Measurements from ENCODE around the gene B3GNT7. TPM values are rescaled to one million over a fixed set of nuclear protein-coding genes. Genes with fewer than 3 reads are reported as not detected.

The B3GNT7 gene
- polyA plus RNA-seq, 1 donor (not counting 4 experiments of a cell fraction or from before 2014, with no cell fraction given) = not detected

DNA sequence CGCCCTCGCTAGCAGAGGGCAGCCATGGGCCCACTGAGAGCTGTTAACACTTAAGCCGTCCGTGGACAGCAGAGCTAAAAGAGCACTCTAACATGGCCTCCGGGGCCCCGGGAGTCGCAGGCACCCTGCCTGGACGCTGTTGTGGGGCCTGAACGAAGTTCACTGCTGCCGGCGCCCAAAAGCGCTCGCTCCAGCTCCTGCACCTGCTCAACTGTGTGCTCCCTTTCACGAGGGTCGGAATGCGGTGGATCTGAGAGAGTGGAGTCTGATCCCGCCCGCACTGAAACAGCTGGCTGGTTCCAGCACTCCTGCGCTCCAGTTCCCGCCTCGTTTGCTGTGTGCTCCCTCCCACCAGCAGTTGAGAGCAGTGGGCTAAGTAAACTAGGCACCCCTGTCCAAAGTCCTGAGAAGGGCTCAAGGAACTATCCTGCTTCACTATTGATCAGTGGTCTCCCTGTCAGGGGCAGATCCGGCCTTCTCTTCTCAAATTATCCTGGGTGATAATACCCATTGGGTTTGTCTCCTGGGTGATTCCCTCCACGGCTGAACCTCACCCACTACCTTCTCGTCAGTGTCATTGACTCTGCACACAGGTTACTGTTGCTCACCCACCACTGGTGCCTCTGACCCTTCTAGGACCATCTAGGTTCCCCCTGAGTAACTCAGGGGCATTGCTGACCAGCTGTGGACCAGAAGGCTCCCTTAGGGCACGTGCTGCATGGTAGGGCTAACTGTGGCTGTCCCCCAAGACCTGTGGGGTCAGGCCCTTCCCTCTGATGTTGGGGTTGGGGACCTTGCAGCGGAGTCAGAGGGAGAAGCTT is 23.5 kb downstream of the B3GNT7 start:
- Histone ChIP-seq H3K9me3 (ENCODE audit: control insufficient read depth, low read depth, low read length) (no peaks in the 10 kb centered on the region), H3K9me1 (ENCODE audit: control insufficient read depth, extremely low read depth, insufficient read depth, low read length) (no peaks in the 10 kb centered on the region), H3K27ac (ENCODE audit: control insufficient read depth, insufficient read depth, low read length) (no peak overlapping the region), H4K20me1 (ENCODE audit: control insufficient read depth, extremely low read depth, insufficient read depth, low read length) (no peaks in the 10 kb centered on the region), H3K4me3 (ENCODE audit: control insufficient read depth in 2 of 3, extremely low read depth in 1 of 3, insufficient read depth in 2 of 3, low read depth in 1 of 3, low read length in 3 of 3) (no peak overlapping the region), H3K36me3 (ENCODE audit: control insufficient read depth in 2 of 2, extremely low read depth in 1 of 2, insufficient read depth in 2 of 2, low read length in 2 of 2) (no peaks in the 10 kb centered on the region), H2AFZ (ENCODE audit: control insufficient read depth, low read length) (no peak overlapping the region), H3K27me3 (ENCODE audit: control insufficient read depth, extremely low read depth, insufficient read depth, low read length) (no peaks in the 10 kb centered on the region), H3K4me2 (ENCODE audit: control insufficient read depth, extremely low read depth, insufficient read depth, low read depth, low read length) (no peak overlapping the region), H3K79me2 (ENCODE audit: control insufficient read depth, insufficient read depth, low read length) (no peaks in the 10 kb centered on the region), H3K4me1 (ENCODE audit: control insufficient read depth, extremely low read depth, insufficient read depth, low read length) (no peaks in the 10 kb centered on the region), H3K9ac (ENCODE audit: control insufficient read depth, extremely low read depth, insufficient read depth, low read length) (no peak overlapping the region)
- no peak for TF ChIP-seq EZH2 (IDR thresholded peaks at IDR 0.05; ENCODE audit: low read length)
- TF ChIP-seq, protein P1, sequence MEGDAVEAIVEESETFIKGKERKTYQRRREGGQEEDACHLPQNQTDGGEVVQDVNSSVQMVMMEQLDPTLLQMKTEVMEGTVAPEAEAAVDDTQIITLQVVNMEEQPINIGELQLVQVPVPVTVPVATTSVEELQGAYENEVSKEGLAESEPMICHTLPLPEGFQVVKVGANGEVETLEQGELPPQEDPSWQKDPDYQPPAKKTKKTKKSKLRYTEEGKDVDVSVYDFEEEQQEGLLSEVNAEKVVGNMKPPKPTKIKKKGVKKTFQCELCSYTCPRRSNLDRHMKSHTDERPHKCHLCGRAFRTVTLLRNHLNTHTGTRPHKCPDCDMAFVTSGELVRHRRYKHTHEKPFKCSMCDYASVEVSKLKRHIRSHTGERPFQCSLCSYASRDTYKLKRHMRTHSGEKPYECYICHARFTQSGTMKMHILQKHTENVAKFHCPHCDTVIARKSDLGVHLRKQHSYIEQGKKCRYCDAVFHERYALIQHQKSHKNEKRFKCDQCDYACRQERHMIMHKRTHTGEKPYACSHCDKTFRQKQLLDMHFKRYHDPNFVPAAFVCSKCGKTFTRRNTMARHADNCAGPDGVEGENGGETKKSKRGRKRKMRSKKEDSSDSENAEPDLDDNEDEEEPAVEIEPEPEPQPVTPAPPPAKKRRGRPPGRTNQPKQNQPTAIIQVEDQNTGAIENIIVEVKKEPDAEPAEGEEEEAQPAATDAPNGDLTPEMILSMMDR (optimal IDR thresholded peaks at IDR 0.05 in 1 of 3, IDR thresholded peaks at IDR 0.05 in 1 of 3, conservative IDR thresholded peaks at IDR 0.05 in 1 of 3; ENCODE audit: extremely low read depth in 1 of 3, insufficient read depth in 2 of 3, low read length in 3 of 3) = no peak
- FAIRE-seq (no peak), DNase-seq (ENCODE audit: low read depth, low spot score) (no peak)
- dilution Hi-C loops (cut with MboI; ENCODE audit: extremely low pct_ligation_motif_present, low sequenced_read_pairs) = no loop called here

DNA sequence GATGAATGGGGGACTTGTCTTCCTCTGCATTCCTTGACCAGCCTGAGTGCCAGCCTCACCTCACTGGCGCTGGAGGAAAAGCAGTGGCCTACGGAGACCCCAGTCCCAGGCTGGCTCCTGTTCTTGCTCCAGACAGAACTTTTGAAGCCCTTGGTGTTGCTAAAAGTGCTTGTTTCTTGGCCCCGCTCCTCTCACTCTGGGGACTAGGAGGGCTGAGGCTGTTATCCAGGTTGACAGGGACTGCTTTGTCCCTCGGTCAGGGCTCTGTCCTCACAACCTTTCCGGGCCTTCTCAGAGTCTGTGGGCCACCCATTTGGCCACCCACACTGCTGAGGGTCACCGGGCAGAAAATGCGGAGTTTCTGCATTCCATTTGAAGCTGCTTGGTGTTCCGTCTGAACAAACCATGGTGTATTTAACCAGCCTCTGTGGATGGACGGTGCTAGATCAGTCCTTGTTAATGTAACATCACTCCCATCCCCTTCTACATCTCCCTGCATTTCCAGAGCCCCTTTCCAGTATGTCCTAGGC is 25.6 kb downstream of the B3GNT7 start:
- no peak overlapping the region for H3K9ac ChIP-seq (ENCODE audit: control insufficient read depth, extremely low read depth, insufficient read depth, low read length)
- H3K4me2 ChIP-seq (ENCODE audit: control insufficient read depth, extremely low read depth, insufficient read depth, low read depth, low read length) = no peak overlapping the region
- no peak overlapping the region for H2AFZ ChIP-seq (ENCODE audit: control insufficient read depth, low read length)
- H4K20me1 ChIP-seq (ENCODE audit: control insufficient read depth, extremely low read depth, insufficient read depth, low read length) = no peaks in the 10 kb centered on the region
- TF ChIP-seq, protein P1 (optimal IDR thresholded peaks at IDR 0.05 in 1 of 3, IDR thresholded peaks at IDR 0.05 in 1 of 3, conservative IDR thresholded peaks at IDR 0.05 in 1 of 3; ENCODE audit: extremely low read depth in 1 of 3, insufficient read depth in 2 of 3, low read length in 3 of 3) = no peak
- TF ChIP-seq EZH2 (IDR thresholded peaks at IDR 0.05; ENCODE audit: low read length) = no peak
- H3K4me3 ChIP-seq (ENCODE audit: control insufficient read depth in 2 of 3, extremely low read depth in 1 of 3, insufficient read depth in 2 of 3, low read depth in 1 of 3, low read length in 3 of 3) = no peak overlapping the region
- peaks cover 3% of the 10 kb centered on the region for H3K4me1 ChIP-seq (ENCODE audit: control insufficient read depth, extremely low read depth, insufficient read depth, low read length)
- H3K9me1 ChIP-seq (ENCODE audit: control insufficient read depth, extremely low read depth, insufficient read depth, low read length) = no peaks in the 10 kb centered on the region
- H3K9me3 ChIP-seq (ENCODE audit: control insufficient read depth, low read depth, low read length) = no peaks in the 10 kb centered on the region
- no peak overlapping the region for H3K27ac ChIP-seq (ENCODE audit: control insufficient read depth, insufficient read depth, low read length)
- no peaks in the 10 kb centered on the region for H3K27me3 ChIP-seq (ENCODE audit: control insufficient read depth, extremely low read depth, insufficient read depth, low read length)
- DNase-seq (ENCODE audit: low read depth, low spot score) = no peak
- no peaks in the 10 kb centered on the region for H3K79me2 ChIP-seq (ENCODE audit: control insufficient read depth, insufficient read depth, low read length)
- FAIRE-seq = no peak
- dilution Hi-C loops (cut with MboI; ENCODE audit: extremely low pct_ligation_motif_present, low sequenced_read_pairs) = no loop called here
- no peaks in the 10 kb centered on the region for H3K36me3 ChIP-seq (ENCODE audit: control insufficient read depth in 2 of 2, extremely low read depth in 1 of 2, insufficient read depth in 2 of 2, low read length in 2 of 2)

All from keratinocyte (primary cell).